Neural progenitor cell (in vitro differentiated cells): ENCODE measurements around the gene CRIP2. TPM values are rescaled to one million over a fixed set of nuclear protein-coding genes. Genes with fewer than 3 reads are reported as not detected.

ENCODE experiments used
- DNase-seq: peaks from one replicate; pipeline ENCODE4 v3.0.0-alpha.2; 2016; ENCODE audit warnings: low spot score
- H2AFZ ChIP-seq: fragments of 200-600 bp; sonication (generic); replicated peaks from 2 replicates; pipeline ENCODE4 v1.6.1; 2016; ENCODE audit warnings: antibody characterized with exemption
- H3F3A ChIP-seq: fragments of 200-600 bp; sonication (generic); 2 replicates; pipeline ENCODE4 v1.6.1; 2016; ENCODE audit warnings: antibody characterized with exemption, low read depth
- H3K27ac ChIP-seq: fragments of 200-600 bp; sonication (generic); 2 replicates; pipeline ENCODE4 v1.5.1; 2016; ENCODE audit warnings: mild to moderate bottlenecking
- H3K27me3 ChIP-seq: fragments of 200-600 bp; sonication (generic); 2 replicates; pipeline ENCODE4 v1.6.1; 2016; ENCODE audit warnings: mild to moderate bottlenecking, moderate library complexity
- H3K36me3 ChIP-seq: fragments of 200-600 bp; sonication (generic); 2 replicates; pipeline ENCODE4 v1.5.1; 2016
- H3K4me1 ChIP-seq: fragments of 200-600 bp; sonication (generic); 2 replicates; pipeline ENCODE4 v1.6.1; 2016; ENCODE audit warnings: mixed run types
- H3K4me2 ChIP-seq: fragments of 200-600 bp; sonication (generic); 2 replicates; pipeline ENCODE4 v1.6.1; 2016
- H3K4me3 ChIP-seq: fragments of 200-600 bp; sonication (generic); 2 replicates; pipeline ENCODE4 v1.5.1; 2016
- H3K79me2 ChIP-seq: fragments of 200-600 bp; sonication (generic); 2 replicates; pipeline ENCODE4 v1.6.1; 2016; ENCODE audit warnings: low read depth
- H3K9ac ChIP-seq: fragments of 200-600 bp; sonication (generic); 2 replicates; pipeline ENCODE4 v1.6.1; 2016
- H3K9me3 ChIP-seq: fragments of 200-600 bp; sonication (generic); 2 replicates; pipeline ENCODE4 v1.5.1; 2016; ENCODE audit warnings: low read depth
- H4K20me1 ChIP-seq: fragments of 200-600 bp; sonication (generic); 2 replicates; pipeline ENCODE4 v1.6.1; 2016; ENCODE audit warnings: low read depth
- H3K27ac Mint-ChIP-seq: 3 replicates; pipeline ENCODE4 v1.8.0; 2021; ENCODE audit warnings: mixed read lengths
- H3K27me3 Mint-ChIP-seq: 2 replicates; pipeline ENCODE4 v1.8.0; 2022; ENCODE audit warnings: low read depth, mild to moderate bottlenecking, inconsistent platforms, moderate library complexity, mixed read lengths; ENCODE audit not compliant: insufficient read depth
- H3K36me3 Mint-ChIP-seq: 3 replicates; pipeline ENCODE4 v1.8.0; 2021; ENCODE audit warnings: mixed read lengths
- H3K4me1 Mint-ChIP-seq: 3 replicates; pipeline ENCODE4 v1.8.0; 2021; ENCODE audit warnings: mixed read lengths
- H3K4me3 Mint-ChIP-seq: 3 replicates; pipeline ENCODE4 v1.8.0; 2021; ENCODE audit warnings: mild to moderate bottlenecking, moderate library complexity, mixed read lengths
- H3K9me3 Mint-ChIP-seq: 3 replicates; pipeline ENCODE4 v1.8.0; 2020; ENCODE audit warnings: mixed read lengths
- EZH2 ChIP-seq: fragments of 200-600 bp; sonication (generic); IDR thresholded peaks from 2 replicates; pipeline ENCODE4 v1.6.1; 2017; ENCODE audit warnings: antibody characterized with exemption, mild to moderate bottlenecking, moderate library complexity
- EZH2phosphoT487 ChIP-seq: fragments of 200-600 bp; sonication (generic); IDR thresholded peaks from 2 replicates; pipeline ENCODE4 v1.6.1; 2017; ENCODE audit warnings: antibody characterized with exemption
- total RNA-seq: library from RNA; depleted of rRNA; stranded (reverse); fragments of >200 nt; gene quantifications from 2 replicates; pipeline ENCODE4 v1.2.3, GENCODE V29; 2015; ENCODE audit warnings: low replicate concordance
- TF ChIP-seq, protein P1 (sequence below): fragments of 200-600 bp; sonication (generic); IDR thresholded peaks from 2 replicates; pipeline ENCODE4 v1.5.1; 2017; ENCODE audit warnings: antibody characterized with exemption, mild to moderate bottlenecking

CRIP2 gene
- total RNA-seq, 1 donor from 2014 or later: 0.30 TPM

DNA sequence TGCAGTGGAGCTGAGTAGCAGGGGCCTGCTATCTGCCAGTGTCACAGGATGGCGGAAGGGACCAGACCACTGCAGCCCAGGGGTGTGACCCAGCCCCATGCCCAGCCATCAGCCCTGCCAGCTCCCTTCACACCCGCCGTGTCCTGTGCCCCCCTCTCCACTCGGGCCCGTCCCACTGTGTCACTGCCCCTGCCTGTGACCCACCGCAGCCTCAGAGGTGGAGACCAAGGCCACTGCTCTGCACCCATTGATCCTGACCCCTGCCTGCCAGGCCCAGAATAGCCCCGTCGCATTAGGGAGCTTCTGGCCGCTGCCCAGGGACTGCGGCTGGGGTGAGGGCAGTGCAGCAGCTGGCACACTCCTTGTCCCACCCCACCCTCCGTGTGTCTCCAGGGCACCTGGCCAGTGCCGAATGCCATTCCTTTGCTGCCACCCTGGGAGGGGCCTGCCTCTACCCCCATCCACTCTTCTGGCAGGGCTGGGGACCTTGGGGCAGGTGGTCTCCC, 2.1 kb upstream of the CRIP2 start:
- Histone ChIP-seq H3K79me2 (no peaks in the 10 kb centered on the region), H3K36me3 (no peaks in the 10 kb centered on the region), H3K27me3 (peaks cover 29% of the 10 kb centered on the region), H3K4me2 (no peak overlapping the region), H2AFZ (no peak overlapping the region), H3F3A (peaks cover 31% of the 10 kb centered on the region), H3K9me3 (no peaks in the 10 kb centered on the region), H3K27ac (no peak overlapping the region), H3K4me3 (no peak overlapping the region), H4K20me1 (peaks cover 55% of the 10 kb centered on the region), H3K9ac (no peak overlapping the region), H3K4me1 (peaks cover 31% of the 10 kb centered on the region)
- peaks cover 6% of the 10 kb centered on the region for H3K27me3 Mint-ChIP-seq
- H3K27ac Mint-ChIP-seq: no peak overlapping the region
- peak overlapping the region; percentile 33 for H3K4me3 Mint-ChIP-seq
- no peaks in the 10 kb centered on the region for H3K9me3 Mint-ChIP-seq
- H3K4me1 Mint-ChIP-seq: peaks cover 24% of the 10 kb centered on the region
- no peak for DNase-seq
- TF ChIP-seq EZH2 (no peak), EZH2phosphoT487 (no peak)
- TF ChIP-seq, protein P1, sequence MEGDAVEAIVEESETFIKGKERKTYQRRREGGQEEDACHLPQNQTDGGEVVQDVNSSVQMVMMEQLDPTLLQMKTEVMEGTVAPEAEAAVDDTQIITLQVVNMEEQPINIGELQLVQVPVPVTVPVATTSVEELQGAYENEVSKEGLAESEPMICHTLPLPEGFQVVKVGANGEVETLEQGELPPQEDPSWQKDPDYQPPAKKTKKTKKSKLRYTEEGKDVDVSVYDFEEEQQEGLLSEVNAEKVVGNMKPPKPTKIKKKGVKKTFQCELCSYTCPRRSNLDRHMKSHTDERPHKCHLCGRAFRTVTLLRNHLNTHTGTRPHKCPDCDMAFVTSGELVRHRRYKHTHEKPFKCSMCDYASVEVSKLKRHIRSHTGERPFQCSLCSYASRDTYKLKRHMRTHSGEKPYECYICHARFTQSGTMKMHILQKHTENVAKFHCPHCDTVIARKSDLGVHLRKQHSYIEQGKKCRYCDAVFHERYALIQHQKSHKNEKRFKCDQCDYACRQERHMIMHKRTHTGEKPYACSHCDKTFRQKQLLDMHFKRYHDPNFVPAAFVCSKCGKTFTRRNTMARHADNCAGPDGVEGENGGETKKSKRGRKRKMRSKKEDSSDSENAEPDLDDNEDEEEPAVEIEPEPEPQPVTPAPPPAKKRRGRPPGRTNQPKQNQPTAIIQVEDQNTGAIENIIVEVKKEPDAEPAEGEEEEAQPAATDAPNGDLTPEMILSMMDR: no peak
- no peaks in the 10 kb centered on the region for H3K36me3 Mint-ChIP-seq

DNA sequence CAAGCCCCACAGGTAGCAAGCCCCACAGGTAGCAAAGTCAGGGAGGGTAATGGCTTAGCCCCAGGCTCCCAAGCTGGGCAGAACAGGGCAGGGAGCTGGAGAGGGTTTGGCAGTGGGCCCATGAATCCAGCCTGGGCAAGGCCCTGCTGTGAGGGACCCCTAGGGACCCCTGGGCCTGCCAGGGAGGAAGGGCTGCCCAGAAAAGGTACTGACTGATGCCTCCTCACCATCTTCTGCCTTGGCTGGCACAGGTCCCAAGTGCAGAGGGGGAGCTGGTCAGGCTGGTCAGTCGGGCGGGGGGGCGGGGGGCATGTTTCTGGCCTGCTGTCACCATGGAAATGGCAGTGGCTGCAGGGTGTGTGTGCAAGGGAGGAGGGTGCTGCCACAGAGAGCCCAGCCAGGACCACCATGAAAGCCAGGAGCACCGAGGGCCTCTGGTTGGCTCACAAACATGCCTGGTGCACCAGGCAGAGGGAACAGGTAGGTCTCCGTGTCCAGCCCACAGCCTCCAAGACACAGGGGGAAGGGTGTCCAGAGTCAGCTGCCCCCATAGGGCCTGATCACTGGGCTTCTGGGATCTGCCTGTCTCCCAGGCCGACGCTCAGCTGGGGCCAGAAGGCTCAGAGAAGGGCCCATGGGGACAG, 1.5 kb upstream of the CRIP2 start:
- Histone ChIP-seq H4K20me1 (peaks cover 58% of the 10 kb centered on the region), H3K9ac (no peak overlapping the region), H3K79me2 (no peaks in the 10 kb centered on the region), H2AFZ (no peak overlapping the region), H3K9me3 (no peaks in the 10 kb centered on the region), H3K27ac (no peak overlapping the region), H3K4me1 (peaks cover 33% of the 10 kb centered on the region), H3K4me2 (peak overlapping the region; percentile 73), H3K4me3 (peak overlapping the region; percentile 78), H3F3A (peaks cover 31% of the 10 kb centered on the region), H3K36me3 (no peaks in the 10 kb centered on the region), H3K27me3 (peaks cover 36% of the 10 kb centered on the region)
- TF ChIP-seq EZH2: no peak
- no peak for TF ChIP-seq EZH2phosphoT487
- TF ChIP-seq, protein P1: no peak
- peaks cover 24% of the 10 kb centered on the region for H3K4me1 Mint-ChIP-seq
- H3K27me3 Mint-ChIP-seq: peaks cover 6% of the 10 kb centered on the region
- no peak overlapping the region for H3K4me3 Mint-ChIP-seq
- no peaks in the 10 kb centered on the region for H3K36me3 Mint-ChIP-seq
- no peak overlapping the region for H3K27ac Mint-ChIP-seq
- H3K9me3 Mint-ChIP-seq: no peaks in the 10 kb centered on the region
- DNase-seq: no peak

DNA sequence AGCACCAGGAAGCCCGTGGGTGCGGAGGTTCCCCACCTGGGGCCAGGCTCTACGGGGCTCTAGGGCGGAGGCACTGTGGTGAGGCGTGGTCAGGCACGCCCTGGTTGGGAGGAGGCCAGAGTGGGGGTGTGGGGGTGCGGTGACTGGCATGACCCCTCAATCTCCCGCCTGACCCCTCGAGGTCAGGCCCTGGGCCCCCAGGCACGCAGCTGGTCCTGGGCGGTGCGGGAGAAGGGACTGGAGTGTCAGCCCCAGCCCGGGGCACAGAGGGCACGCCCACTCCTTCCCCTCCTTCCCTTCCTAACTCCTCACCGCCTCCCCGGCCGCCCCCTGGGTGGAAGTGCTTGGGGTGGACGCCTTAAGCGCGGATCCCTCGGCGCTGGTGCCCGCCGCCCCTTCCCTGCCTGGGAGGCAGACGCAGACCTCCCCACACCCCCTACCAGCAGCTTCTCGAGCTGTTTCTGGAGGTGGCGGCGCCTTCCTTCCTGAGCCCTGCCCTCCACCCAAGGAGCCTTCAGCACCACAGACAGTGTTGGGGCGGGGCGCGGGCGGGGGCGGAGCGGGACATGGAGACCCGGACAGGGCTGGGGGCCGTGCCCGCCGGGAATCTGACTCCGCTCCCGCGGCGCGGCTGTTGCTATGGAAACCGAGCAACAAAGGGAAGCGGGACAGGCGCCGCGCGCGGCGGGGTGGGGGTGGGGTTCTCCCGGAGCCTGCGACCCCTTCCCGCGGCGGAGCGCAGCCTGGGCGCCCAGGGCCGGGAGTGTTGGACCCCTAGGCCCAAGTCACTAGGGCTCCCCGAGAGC, 741 bp upstream of the CRIP2 start:
- no peak overlapping the region for H3K27ac ChIP-seq
- peaks cover 40% of the 10 kb centered on the region for H3K4me1 ChIP-seq
- no peaks in the 10 kb centered on the region for H3K79me2 ChIP-seq
- H3K36me3 Mint-ChIP-seq: no peaks in the 10 kb centered on the region
- peak; percentile 98 for DNase-seq
- H3K4me3 Mint-ChIP-seq: peak overlapping the region; percentile 72
- H3F3A ChIP-seq: peaks cover 31% of the 10 kb centered on the region
- H3K27me3 ChIP-seq: peaks cover 43% of the 10 kb centered on the region
- peaks cover 6% of the 10 kb centered on the region for H3K27me3 Mint-ChIP-seq
- no peak overlapping the region for H3K27ac Mint-ChIP-seq
- H3K4me1 Mint-ChIP-seq: peaks cover 24% of the 10 kb centered on the region
- TF ChIP-seq, protein P1: no peak
- TF ChIP-seq EZH2phosphoT487 (no peak), EZH2 (no peak)
- no peaks in the 10 kb centered on the region for H3K9me3 ChIP-seq
- H2AFZ ChIP-seq: no peak overlapping the region
- H3K36me3 ChIP-seq: no peaks in the 10 kb centered on the region
- H3K9me3 Mint-ChIP-seq: no peaks in the 10 kb centered on the region
- no peak overlapping the region for H3K9ac ChIP-seq
- H4K20me1 ChIP-seq: peaks cover 65% of the 10 kb centered on the region
- H3K4me2 ChIP-seq: peak overlapping the region; percentile 73
- peak overlapping the region; percentile 78 for H3K4me3 ChIP-seq
